SU-DHL-6 (cell line): Measurements from ENCODE around the gene LTO1.

Experiments
- H2AFZ ChIP-seq: fragments of 200-600 bp; sonication (generic); 2 replicates; pipeline ENCODE4 v1.6.1; 2014; ENCODE audit warnings: low read depth, mild to moderate bottlenecking, moderate library complexity, mixed read lengths, antibody characterized with exemption, low read length; ENCODE audit not compliant: severe bottlenecking
- H3F3A ChIP-seq: fragments of 200-600 bp; shearing (Covaris generic); 2 replicates; pipeline ENCODE4 v1.6.0; 2016; ENCODE audit warnings: antibody characterized with exemption, mild to moderate bottlenecking; ENCODE audit not compliant: insufficient read depth
- H3K27ac ChIP-seq: fragments of 200-600 bp; sonication (generic); 2 replicates; pipeline ENCODE4 v1.5.1; 2016; ENCODE audit warnings: low read depth, mild to moderate bottlenecking, low read length, moderate library complexity, mixed read lengths
- H3K27me3 ChIP-seq: fragments of 200-600 bp; sonication (generic), shearing (Covaris generic); 2 replicates; pipeline ENCODE4 v1.6.0; 2014; ENCODE audit warnings: mild to moderate bottlenecking, low read length
- H3K36me3 ChIP-seq: fragments of 200-600 bp; sonication (generic); 2 replicates; pipeline ENCODE4 v1.6.1; 2014; ENCODE audit warnings: mild to moderate bottlenecking, low read length, mixed read lengths
- H3K4me2 ChIP-seq: fragments of 300-600, 200-600 bp; shearing (Covaris generic), sonication (generic); 2 replicates; pipeline ENCODE4 v1.6.0; 2014; ENCODE audit warnings: low read length, low read depth, mild to moderate bottlenecking; ENCODE audit not compliant: poor library complexity, severe bottlenecking
- H3K4me3 ChIP-seq: fragments of 200-600 bp; sonication (generic); 2 replicates; pipeline ENCODE4 v1.5.1; 2014; ENCODE audit warnings: antibody characterized with exemption, low read length, mild to moderate bottlenecking, mixed read lengths; ENCODE audit not compliant: insufficient read depth, poor library complexity, severe bottlenecking
- H3K79me2 ChIP-seq: fragments of 200-600 bp; sonication (generic); 2 replicates; pipeline ENCODE4 v1.6.1; 2014; ENCODE audit warnings: mild to moderate bottlenecking, low read length, moderate library complexity; ENCODE audit not compliant: insufficient read depth
- H3K9ac ChIP-seq: fragments of 200-600 bp; sonication (generic); 2 replicates; pipeline ENCODE4 v1.7.0; 2014; ENCODE audit warnings: mild to moderate bottlenecking, low read length
- H3K9me2 ChIP-seq: fragments of 200-600 bp; sonication (generic); replicated peaks from 2 replicates; pipeline ENCODE4 v1.6.1; 2014; ENCODE audit warnings: low read length; ENCODE audit not compliant: insufficient read depth
- H3K9me3 ChIP-seq: fragments of 200-600 bp; sonication (generic); 2 replicates; pipeline ENCODE4 v1.6.1; 2014; ENCODE audit warnings: low read length, mixed read lengths; ENCODE audit not compliant: insufficient read depth
- H4K20me1 ChIP-seq: fragments of 200-600 bp; sonication (generic); 2 replicates; pipeline ENCODE4 v1.6.1; 2014; ENCODE audit warnings: low read depth, mild to moderate bottlenecking, antibody characterized with exemption, low read length, moderate library complexity, mixed read lengths
- EZH2phosphoT487 ChIP-seq: fragments of 200-600 bp; sonication (generic), shearing (Covaris generic); conservative IDR thresholded peaks from 2 replicates; pipeline ENCODE4 v1.6.1; 2018; ENCODE audit warnings: mild to moderate bottlenecking, antibody characterized with exemption, low read length, moderate library complexity, mixed read lengths
- TF ChIP-seq, protein P1 (sequence below): fragments of 200-600 bp; sonication (generic); IDR thresholded peaks from one replicate; pipeline ENCODE4 v1.5.1; 2017; ENCODE audit warnings: antibody characterized with exemption, mild to moderate bottlenecking, low read length, moderate library complexity; ENCODE audit not compliant: insufficient read depth, poor library complexity, severe bottlenecking

Gene LTO1

DNA sequence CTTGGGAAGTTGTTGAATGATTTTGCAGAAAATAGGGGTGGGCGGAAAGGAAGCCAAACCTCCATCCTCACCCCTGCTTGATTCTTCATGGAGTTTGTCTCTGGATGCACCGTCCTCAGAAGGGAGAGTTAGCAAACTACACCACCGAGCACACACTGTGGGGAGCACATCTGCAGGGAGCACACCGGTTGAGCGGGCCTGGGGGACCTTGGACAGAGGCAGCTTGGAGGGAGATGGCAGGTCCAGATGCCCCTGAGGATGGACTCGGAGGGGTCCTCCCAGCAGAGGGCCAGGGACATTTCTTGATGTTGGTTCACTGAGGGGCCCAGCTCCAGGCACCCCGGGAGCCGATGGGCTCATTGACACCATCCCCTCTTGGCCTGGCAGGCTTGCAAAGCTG is 43.8 kb upstream of the LTO1 start:
- H3F3A ChIP-seq, result no peaks in the 10 kb centered on the region
- H3K27ac ChIP-seq, result no peak overlapping the region
- H4K20me1 ChIP-seq, result no peaks in the 10 kb centered on the region
- no peaks in the 10 kb centered on the region for H3K79me2 ChIP-seq
- no peaks in the 10 kb centered on the region for H3K27me3 ChIP-seq
- H3K36me3 ChIP-seq, result no peaks in the 10 kb centered on the region
- no peak overlapping the region for H3K4me3 ChIP-seq
- H3K9me3 ChIP-seq, result no peaks in the 10 kb centered on the region
- H3K4me2 ChIP-seq, result no peak overlapping the region
- no peak for TF ChIP-seq EZH2phosphoT487
- H2AFZ ChIP-seq, result no peak overlapping the region
- H3K9me2 ChIP-seq, result no peaks in the 10 kb centered on the region
- no peak overlapping the region for H3K9ac ChIP-seq

DNA sequence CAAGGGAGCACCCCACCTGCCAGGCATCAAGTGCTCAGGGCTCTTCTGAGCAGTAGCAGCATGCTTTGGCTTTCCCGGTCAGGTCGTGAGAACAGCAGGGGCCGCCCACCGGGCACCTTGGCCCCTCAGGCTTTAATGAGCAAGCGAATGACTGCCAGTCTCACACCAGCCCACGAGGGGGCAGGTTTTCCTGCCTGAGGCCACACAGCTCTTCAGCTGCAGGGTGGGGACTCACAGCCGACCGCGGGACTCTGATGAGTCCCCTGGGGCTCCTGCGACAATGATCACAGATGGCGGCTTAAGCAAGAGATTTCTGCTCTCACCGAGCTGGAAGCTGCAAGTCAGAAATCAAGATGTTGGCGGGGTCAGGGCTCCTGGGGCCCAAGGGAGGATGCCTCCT is 43.0 kb upstream of the LTO1 start:
- no peak overlapping the region for H3K4me3 ChIP-seq
- no peaks in the 10 kb centered on the region for H3K9me2 ChIP-seq
- H2AFZ ChIP-seq, result no peak overlapping the region
- no peak overlapping the region for H3K9ac ChIP-seq
- H3K27ac ChIP-seq, result no peak overlapping the region
- H3K4me2 ChIP-seq, result no peak overlapping the region
- H4K20me1 ChIP-seq, result no peaks in the 10 kb centered on the region
- no peaks in the 10 kb centered on the region for H3F3A ChIP-seq
- TF ChIP-seq EZH2phosphoT487, result no peak
- TF ChIP-seq, protein P1, sequence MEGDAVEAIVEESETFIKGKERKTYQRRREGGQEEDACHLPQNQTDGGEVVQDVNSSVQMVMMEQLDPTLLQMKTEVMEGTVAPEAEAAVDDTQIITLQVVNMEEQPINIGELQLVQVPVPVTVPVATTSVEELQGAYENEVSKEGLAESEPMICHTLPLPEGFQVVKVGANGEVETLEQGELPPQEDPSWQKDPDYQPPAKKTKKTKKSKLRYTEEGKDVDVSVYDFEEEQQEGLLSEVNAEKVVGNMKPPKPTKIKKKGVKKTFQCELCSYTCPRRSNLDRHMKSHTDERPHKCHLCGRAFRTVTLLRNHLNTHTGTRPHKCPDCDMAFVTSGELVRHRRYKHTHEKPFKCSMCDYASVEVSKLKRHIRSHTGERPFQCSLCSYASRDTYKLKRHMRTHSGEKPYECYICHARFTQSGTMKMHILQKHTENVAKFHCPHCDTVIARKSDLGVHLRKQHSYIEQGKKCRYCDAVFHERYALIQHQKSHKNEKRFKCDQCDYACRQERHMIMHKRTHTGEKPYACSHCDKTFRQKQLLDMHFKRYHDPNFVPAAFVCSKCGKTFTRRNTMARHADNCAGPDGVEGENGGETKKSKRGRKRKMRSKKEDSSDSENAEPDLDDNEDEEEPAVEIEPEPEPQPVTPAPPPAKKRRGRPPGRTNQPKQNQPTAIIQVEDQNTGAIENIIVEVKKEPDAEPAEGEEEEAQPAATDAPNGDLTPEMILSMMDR, result peak; percentile 48
- H3K9me3 ChIP-seq, result no peaks in the 10 kb centered on the region
- H3K79me2 ChIP-seq, result no peaks in the 10 kb centered on the region
- no peaks in the 10 kb centered on the region for H3K27me3 ChIP-seq
- H3K36me3 ChIP-seq, result no peaks in the 10 kb centered on the region

DNA sequence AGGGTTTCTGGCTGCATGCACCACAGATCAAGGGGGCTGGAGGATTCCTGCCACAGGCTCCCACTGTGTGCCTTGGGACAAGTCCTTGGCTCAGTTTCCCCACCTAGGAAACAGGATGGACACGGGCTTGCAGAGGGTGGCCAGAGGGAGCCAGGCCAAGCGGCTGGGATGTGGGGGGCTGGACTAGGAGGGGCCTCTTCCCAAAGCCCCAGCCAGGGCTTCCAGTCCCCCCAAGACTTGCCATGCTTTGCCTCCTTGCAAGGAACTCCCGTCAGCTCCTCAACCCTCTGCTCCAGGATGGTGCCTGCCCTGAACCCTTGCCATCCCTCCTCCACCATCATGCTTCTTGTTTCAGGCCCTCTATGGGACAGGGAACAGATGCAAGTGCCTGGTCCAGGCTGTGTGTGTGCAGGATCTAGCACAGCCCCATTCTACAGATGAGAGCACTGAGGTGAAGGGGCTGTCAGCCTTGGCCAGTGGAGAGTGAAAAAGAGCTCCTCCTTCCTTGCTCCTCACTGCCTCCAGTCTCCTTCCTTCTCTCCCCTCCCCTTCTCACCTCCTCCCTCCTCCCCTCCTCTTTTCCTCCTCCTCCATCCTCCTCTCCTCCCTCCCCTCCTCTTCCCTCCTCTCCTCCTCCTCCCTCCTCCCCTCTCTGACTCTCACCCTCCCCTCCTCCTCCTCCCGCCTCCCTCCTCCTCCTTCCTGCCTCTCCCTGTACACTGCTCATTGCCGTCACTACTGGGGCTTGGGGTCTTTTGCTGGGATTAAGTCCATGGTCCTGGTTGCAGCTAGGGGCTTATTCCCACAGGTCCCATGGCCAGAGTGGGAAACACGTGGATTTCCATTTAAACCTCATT is 42.0 kb upstream of the LTO1 start:
- no peak overlapping the region for H3K4me2 ChIP-seq
- H3K27me3 ChIP-seq, result no peaks in the 10 kb centered on the region
- H4K20me1 ChIP-seq, result no peaks in the 10 kb centered on the region

More for the DNA sequence above, 42.0 kb upstream of the LTO1 start:
- TF ChIP-seq, protein P1, result no peak
- TF ChIP-seq EZH2phosphoT487, result no peak
- Histone ChIP-seq H2AFZ (no peak overlapping the region), H3K9me3 (no peaks in the 10 kb centered on the region), H3K36me3 (no peaks in the 10 kb centered on the region), H3K9ac (no peak overlapping the region), H3K79me2 (no peaks in the 10 kb centered on the region), H3F3A (no peaks in the 10 kb centered on the region), H3K9me2 (no peaks in the 10 kb centered on the region), H3K4me3 (no peak overlapping the region), H3K27ac (no peak overlapping the region)
